Measurements from ENCODE around the gene C1QTNF1.

Gene C1QTNF1

GRCh38 chr17:79097226-79098055 is 73.5 kb downstream of the C1QTNF1 start:
- DNase-seq, result no peak

- DNase-seq, result no peak
Observed at GRCh38 chr17:79098282-79098867, 74.4 kb downstream of the C1QTNF1 start.

All from Kasumi-1 (cell line).